ENCODE results near the gene HGFAC.

DNA sequence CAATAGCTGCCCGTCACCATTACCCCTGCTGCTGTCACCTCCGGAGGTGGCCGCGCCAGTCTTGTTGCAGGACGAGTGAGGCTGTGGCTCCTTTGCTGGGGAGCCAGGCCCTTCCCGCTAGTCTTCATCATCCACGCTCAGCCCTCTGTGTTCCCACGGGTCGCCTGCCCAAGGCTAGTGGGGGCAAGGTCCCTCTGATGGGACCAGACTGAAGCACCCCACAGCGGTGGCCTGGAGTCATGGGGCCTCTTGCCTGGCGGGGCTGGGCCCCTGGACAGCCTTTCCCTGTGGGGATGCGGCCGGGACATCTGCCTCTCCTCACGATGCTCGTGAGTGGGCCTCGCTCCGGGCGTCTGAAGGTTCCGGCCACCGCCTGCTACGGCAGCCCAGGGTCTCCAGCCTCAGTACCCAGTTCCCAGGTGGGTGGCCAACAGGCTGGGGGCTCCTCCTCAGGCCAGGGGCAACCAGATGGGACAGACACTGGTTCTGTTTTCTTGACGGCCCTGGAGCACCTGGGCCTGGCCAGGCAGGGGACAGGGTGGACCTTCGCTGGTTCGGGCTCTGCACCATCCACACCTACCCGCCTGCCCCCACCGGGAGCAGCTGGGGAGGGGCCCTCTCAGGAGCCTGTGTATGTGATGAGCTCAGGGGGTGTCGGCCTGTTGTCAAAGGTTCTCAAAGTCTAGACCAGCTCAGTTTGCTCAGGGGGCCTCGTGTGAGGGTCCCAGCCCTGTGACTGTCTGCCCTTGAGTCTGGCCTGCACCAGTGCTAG, 53.6 kb downstream of the HGFAC start:
- no peak for TF ChIP-seq ZSCAN25 (CRISPR knock-in tag; IDR thresholded peaks at IDR 0.05)
- TF ChIP-seq, protein P1, sequence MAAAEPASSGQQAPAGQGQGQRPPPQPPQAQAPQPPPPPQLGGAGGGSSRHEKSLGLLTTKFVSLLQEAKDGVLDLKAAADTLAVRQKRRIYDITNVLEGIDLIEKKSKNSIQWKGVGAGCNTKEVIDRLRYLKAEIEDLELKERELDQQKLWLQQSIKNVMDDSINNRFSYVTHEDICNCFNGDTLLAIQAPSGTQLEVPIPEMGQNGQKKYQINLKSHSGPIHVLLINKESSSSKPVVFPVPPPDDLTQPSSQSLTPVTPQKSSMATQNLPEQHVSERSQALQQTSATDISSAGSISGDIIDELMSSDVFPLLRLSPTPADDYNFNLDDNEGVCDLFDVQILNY (CRISPR knock-in tag; conservative IDR thresholded peaks at IDR 0.05), result no peak
- TF ChIP-seq, protein P2, sequence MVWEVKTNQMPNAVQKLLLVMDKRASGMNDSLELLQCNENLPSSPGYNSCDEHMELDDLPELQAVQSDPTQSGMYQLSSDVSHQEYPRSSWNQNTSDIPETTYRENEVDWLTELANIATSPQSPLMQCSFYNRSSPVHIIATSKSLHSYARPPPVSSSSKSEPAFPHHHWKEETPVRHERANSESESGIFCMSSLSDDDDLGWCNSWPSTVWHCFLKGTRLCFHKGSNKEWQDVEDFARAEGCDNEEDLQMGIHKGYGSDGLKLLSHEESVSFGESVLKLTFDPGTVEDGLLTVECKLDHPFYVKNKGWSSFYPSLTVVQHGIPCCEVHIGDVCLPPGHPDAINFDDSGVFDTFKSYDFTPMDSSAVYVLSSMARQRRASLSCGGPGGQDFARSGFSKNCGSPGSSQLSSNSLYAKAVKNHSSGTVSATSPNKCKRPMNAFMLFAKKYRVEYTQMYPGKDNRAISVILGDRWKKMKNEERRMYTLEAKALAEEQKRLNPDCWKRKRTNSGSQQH (CRISPR knock-in tag; IDR thresholded peaks at IDR 0.05; ENCODE audit: low read depth), result no peak
- TF ChIP-seq ONECUT2 (CRISPR knock-in tag; IDR thresholded peaks at IDR 0.05), result no peak
- TF ChIP-seq, protein P3, sequence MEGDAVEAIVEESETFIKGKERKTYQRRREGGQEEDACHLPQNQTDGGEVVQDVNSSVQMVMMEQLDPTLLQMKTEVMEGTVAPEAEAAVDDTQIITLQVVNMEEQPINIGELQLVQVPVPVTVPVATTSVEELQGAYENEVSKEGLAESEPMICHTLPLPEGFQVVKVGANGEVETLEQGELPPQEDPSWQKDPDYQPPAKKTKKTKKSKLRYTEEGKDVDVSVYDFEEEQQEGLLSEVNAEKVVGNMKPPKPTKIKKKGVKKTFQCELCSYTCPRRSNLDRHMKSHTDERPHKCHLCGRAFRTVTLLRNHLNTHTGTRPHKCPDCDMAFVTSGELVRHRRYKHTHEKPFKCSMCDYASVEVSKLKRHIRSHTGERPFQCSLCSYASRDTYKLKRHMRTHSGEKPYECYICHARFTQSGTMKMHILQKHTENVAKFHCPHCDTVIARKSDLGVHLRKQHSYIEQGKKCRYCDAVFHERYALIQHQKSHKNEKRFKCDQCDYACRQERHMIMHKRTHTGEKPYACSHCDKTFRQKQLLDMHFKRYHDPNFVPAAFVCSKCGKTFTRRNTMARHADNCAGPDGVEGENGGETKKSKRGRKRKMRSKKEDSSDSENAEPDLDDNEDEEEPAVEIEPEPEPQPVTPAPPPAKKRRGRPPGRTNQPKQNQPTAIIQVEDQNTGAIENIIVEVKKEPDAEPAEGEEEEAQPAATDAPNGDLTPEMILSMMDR (CRISPR knock-in tag; IDR thresholded peaks at IDR 0.05), result no peak
- TF ChIP-seq, protein P4, sequence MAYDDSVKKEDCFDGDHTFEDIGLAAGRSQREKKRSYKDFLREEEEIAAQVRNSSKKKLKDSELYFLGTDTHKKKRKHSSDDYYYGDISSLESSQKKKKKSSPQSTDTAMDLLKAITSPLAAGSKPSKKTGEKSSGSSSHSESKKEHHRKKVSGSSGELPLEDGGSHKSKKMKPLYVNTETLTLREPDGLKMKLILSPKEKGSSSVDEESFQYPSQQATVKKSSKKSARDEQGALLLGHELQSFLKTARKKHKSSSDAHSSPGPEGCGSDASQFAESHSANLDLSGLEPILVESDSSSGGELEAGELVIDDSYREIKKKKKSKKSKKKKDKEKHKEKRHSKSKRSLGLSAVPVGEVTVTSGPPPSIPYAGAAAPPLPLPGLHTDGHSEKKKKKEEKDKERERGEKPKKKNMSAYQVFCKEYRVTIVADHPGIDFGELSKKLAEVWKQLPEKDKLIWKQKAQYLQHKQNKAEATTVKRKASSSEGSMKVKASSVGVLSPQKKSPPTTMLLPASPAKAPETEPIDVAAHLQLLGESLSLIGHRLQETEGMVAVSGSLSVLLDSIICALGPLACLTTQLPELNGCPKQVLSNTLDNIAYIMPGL (CRISPR knock-in tag; IDR thresholded peaks at IDR 0.05; ENCODE audit: borderline replicate concordance in 1 of 2, low read depth in 1 of 2), result no peak
- no peak for TF ChIP-seq POLR2A (IDR thresholded peaks at IDR 0.05; ENCODE audit: insufficient read depth in 1 of 2, low read depth in 2 of 2, low read length in 2 of 2)
- TF ChIP-seq YY1 (IDR thresholded peaks at IDR 0.05; ENCODE audit: insufficient read depth, insufficient replicate concordance, low read depth, low read length), result no peak
- TF ChIP-seq ESRRA (CRISPR knock-in tag; IDR thresholded peaks at IDR 0.05; ENCODE audit: low read depth), result no peak
- no peak for TF ChIP-seq SMAD1 (CRISPR knock-in tag; IDR thresholded peaks at IDR 0.05; ENCODE audit: borderline replicate concordance, low read depth)
- no peak for TF ChIP-seq ZBTB8A (CRISPR knock-in tag; IDR thresholded peaks at IDR 0.05; ENCODE audit: borderline replicate concordance, low read depth)
- no peak for TF ChIP-seq ZFP62 (CRISPR knock-in tag; IDR thresholded peaks at IDR 0.05)
- TF ChIP-seq, protein P5, sequence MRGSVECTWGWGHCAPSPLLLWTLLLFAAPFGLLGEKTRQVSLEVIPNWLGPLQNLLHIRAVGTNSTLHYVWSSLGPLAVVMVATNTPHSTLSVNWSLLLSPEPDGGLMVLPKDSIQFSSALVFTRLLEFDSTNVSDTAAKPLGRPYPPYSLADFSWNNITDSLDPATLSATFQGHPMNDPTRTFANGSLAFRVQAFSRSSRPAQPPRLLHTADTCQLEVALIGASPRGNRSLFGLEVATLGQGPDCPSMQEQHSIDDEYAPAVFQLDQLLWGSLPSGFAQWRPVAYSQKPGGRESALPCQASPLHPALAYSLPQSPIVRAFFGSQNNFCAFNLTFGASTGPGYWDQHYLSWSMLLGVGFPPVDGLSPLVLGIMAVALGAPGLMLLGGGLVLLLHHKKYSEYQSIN (CRISPR knock-in tag; IDR thresholded peaks at IDR 0.05; ENCODE audit: borderline replicate concordance), result no peak
- TF ChIP-seq PHF21A (CRISPR knock-in tag; IDR thresholded peaks at IDR 0.05), result no peak

Data from HepG2 (cell line).